Neural crest cell (in vitro differentiated cells): Measurements from ENCODE around the gene COP1. TPM values are rescaled to one million over a fixed set of nuclear protein-coding genes. Genes with fewer than 3 reads are reported as not detected.
A peak's percentile ranks its signal among the peaks of the same experiment; 100 is the strongest.

Experiments
- DNase-seq: peaks from one replicate; pipeline ENCODE4 v3.0.0; 2021; ENCODE audit warnings: low read depth, mixed read lengths, low spot score
- H3K27ac Mint-ChIP-seq: one replicate; pipeline ENCODE4 v1.8.0; 2021; ENCODE audit warnings: mild to moderate bottlenecking, mixed read lengths; ENCODE audit not compliant: unreplicated experiment
- H3K27me3 Mint-ChIP-seq: 2 replicates; pipeline ENCODE4 v1.8.0; 2021; ENCODE audit warnings: low read depth, mild to moderate bottlenecking, mixed read lengths
- H3K36me3 Mint-ChIP-seq: 2 replicates; pipeline ENCODE4 v1.8.0; 2021; ENCODE audit warnings: low read depth, mild to moderate bottlenecking, mixed read lengths
- H3K4me1 Mint-ChIP-seq: 2 replicates; pipeline ENCODE4 v1.8.0; 2021; ENCODE audit warnings: mixed read lengths
- H3K4me3 Mint-ChIP-seq: one replicate; pipeline ENCODE4 v1.8.0; 2021; ENCODE audit warnings: mild to moderate bottlenecking, mixed read lengths
- H3K9me3 Mint-ChIP-seq: 2 replicates; pipeline ENCODE4 v1.8.0; 2021; ENCODE audit warnings: mixed read lengths
- total RNA-seq: library from RNA; stranded (reverse); gene quantifications from 2 replicates; pipeline ENCODE4 v1.2.1, GENCODE V29; 2021
- TF ChIP-seq, protein P1 (sequence below): fragments of 200-600 bp; sonication (generic); conservative IDR thresholded peaks from 2 replicates; pipeline ENCODE4 v1.5.0; 2021; ENCODE audit warnings: antibody characterized with exemption, mild to moderate bottlenecking

COP1 gene
- total RNA-seq, 1 donor from 2014 or later = 48.4 TPM

DNA sequence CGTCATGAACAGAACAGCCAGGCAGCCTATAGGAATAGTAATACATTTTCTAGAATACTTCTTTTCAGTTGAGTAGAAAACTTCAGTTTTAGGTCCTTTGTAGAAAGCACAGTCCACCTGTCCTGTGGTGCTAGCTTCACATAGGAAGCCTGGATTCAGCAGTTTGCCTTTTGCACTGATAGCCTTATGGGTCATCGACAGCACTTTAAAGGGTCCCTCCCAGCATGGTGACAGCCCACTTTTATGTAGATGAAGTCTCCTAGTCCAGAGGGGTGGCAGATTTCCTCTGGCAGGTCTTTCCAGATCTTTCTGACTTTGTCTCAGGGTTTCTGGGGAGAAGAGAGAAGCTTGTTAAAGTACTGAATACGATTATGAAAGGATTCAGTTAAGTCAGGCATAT, 302.3 kb downstream of the COP1 start:
- H3K27ac Mint-ChIP-seq = no peak overlapping the region
- H3K9me3 Mint-ChIP-seq = peaks cover 6% of the 10 kb centered on the region
- H3K4me1 Mint-ChIP-seq = peaks cover 13% of the 10 kb centered on the region
- no peaks in the 10 kb centered on the region for H3K27me3 Mint-ChIP-seq
- no peak overlapping the region for H3K4me3 Mint-ChIP-seq
- no peak for DNase-seq
- peaks cover 36% of the 10 kb centered on the region for H3K36me3 Mint-ChIP-seq
- TF ChIP-seq, protein P1, sequence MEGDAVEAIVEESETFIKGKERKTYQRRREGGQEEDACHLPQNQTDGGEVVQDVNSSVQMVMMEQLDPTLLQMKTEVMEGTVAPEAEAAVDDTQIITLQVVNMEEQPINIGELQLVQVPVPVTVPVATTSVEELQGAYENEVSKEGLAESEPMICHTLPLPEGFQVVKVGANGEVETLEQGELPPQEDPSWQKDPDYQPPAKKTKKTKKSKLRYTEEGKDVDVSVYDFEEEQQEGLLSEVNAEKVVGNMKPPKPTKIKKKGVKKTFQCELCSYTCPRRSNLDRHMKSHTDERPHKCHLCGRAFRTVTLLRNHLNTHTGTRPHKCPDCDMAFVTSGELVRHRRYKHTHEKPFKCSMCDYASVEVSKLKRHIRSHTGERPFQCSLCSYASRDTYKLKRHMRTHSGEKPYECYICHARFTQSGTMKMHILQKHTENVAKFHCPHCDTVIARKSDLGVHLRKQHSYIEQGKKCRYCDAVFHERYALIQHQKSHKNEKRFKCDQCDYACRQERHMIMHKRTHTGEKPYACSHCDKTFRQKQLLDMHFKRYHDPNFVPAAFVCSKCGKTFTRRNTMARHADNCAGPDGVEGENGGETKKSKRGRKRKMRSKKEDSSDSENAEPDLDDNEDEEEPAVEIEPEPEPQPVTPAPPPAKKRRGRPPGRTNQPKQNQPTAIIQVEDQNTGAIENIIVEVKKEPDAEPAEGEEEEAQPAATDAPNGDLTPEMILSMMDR = no peak

DNA sequence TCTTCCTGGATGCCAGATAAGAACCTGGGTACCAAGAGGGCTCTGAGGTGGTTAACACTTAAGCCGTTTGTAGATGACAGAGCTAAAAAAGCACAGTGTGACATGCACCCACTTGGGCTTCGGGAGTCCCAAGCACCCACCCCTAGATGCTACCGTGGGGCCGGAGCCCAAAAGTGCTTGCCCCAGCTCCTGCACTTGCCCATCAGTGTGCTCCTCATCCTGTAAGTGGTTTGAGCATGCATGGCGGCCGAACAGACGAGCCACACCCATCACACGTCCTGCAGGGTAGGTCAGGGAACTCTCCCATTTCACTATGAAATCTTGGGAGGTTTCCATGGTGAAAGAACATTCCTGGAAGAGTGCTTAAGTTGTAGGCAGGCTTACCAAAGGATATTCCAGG, 304.8 kb downstream of the COP1 start:
- Mint-ChIP-seq H3K4me3 (no peak overlapping the region), H3K9me3 (peaks cover 4% of the 10 kb centered on the region), H3K4me1 (peaks cover 7% of the 10 kb centered on the region), H3K27me3 (no peaks in the 10 kb centered on the region), H3K36me3 (peaks cover 32% of the 10 kb centered on the region), H3K27ac (no peak overlapping the region)
- TF ChIP-seq, protein P1 = no peak
- no peak for DNase-seq

DNA sequence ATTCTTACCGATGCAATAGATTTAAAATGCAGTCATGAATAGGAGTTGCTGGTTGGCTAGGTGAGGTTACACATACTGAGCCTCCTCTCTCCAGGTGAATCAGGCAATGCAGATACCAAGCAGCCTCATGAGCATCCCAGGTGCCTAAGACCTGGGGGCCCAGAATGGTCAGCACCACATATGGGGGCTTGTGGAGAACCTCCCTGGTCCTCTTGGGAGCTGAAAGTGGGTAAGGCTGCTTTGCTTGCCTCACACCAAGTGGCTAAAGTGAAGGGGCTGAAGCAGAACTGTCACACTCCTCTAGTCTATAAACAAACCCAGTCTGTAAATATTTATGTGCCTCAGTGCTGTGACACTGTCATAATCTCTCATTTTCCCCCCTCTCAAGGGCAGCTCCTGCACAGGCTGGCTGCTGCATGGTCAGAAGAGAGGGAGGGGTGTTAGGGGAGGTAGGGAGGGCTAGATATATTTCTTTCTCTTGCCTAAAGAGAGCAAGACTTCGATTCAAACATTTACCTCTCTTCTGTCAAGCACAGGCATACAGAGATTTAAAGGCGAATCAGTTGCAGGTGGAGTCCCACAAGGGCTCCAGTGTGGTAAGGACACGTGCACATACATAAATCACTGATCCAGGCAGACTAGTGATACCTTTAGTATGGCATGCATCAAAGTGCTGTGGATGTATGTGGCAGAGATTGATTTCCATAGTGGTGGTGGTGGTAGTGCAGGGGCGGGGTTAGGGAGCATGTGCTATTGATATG, 305.8 kb downstream of the COP1 start:
- Mint-ChIP-seq H3K36me3 (peaks cover 32% of the 10 kb centered on the region), H3K9me3 (peaks cover 4% of the 10 kb centered on the region), H3K4me1 (no peaks in the 10 kb centered on the region), H3K27ac (no peak overlapping the region), H3K27me3 (no peaks in the 10 kb centered on the region), H3K4me3 (no peak overlapping the region)
- TF ChIP-seq, protein P1 = no peak
- DNase-seq = no peak

DNA sequence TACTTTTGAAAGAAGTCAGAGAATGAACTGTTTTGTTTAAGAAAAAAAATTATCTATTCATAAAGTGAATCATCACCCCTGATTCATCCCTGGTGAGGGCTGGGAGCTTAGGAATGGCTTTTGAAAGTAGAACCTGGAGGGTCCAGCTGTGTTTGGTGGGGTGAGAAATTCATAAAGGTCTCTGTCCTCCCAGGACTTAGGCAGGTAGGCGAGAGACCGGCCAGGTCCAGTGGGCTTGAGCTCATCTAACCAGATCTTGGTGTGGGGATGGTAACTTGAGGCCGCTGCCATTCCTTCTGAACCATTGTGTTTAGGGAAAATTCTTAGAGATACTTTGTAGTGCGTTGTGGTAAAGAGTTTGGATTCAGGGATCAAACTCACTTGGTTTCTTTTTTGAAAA, 306.9 kb downstream of the COP1 start:
- Mint-ChIP-seq H3K27me3 (no peaks in the 10 kb centered on the region), H3K9me3 (peaks cover 8% of the 10 kb centered on the region), H3K4me1 (no peaks in the 10 kb centered on the region), H3K36me3 (peaks cover 36% of the 10 kb centered on the region), H3K4me3 (no peak overlapping the region), H3K27ac (peak overlapping the region; percentile 14)
- TF ChIP-seq, protein P1 = no peak
- no peak for DNase-seq

DNA sequence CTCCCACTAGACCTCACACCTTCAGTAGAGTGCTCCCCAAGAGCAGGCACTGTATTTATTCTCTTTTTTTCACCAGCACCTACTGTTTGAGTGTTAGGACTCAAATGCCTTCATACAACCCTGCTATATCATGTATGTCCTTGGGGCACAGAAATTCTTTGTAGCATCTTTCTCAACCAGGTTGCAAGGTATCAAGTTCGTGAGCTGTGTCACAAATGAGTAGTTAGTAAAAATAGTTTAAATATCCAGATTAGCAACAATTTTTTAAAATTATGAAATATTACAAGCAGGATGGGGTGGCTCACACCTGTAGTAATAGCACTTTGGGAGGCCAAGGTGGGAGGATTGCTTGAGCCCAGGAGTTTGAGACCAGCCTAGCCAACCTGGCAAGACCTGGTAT, 311.1 kb downstream of the COP1 start:
- DNase-seq = no peak
- TF ChIP-seq, protein P1 = no peak
- no peaks in the 10 kb centered on the region for H3K4me1 Mint-ChIP-seq
- H3K36me3 Mint-ChIP-seq = peaks cover 13% of the 10 kb centered on the region
- H3K4me3 Mint-ChIP-seq = no peak overlapping the region
- peaks cover 3% of the 10 kb centered on the region for H3K9me3 Mint-ChIP-seq
- no peak overlapping the region for H3K27ac Mint-ChIP-seq
- H3K27me3 Mint-ChIP-seq = no peaks in the 10 kb centered on the region
